IMR-90 (cell line): ENCODE measurements around the gene OR51B4.

Experiments used
- BHLHE40 ChIP-seq: fragments of 150-350 bp; IDR thresholded peaks from 2 replicates; pipeline ENCODE4 v1.6.1; 2016; ENCODE audit warnings: mild to moderate bottlenecking, low read depth, low read length
- CEBPB ChIP-seq: IDR thresholded peaks from 2 replicates; pipeline ENCODE4 v1.6.1; 2012; ENCODE audit warnings: low read depth, low read length, improper control_type of control experiment
- CTCF ChIP-seq: conservative IDR thresholded peaks from 2 replicates; pipeline ENCODE4 v1.5.1; 2012; ENCODE audit warnings: mild to moderate bottlenecking, low read depth, low read length, improper control_type of control experiment
- ELK1 ChIP-seq: fragments of 150-350 bp; IDR thresholded peaks from 2 replicates; pipeline ENCODE4 v1.6.1; 2016; ENCODE audit warnings: low read depth, mild to moderate bottlenecking, low read length, moderate library complexity, borderline replicate concordance
- FOS ChIP-seq: fragments of 150-350 bp; IDR thresholded peaks from 2 replicates; pipeline ENCODE4 v1.6.1; 2016; ENCODE audit warnings: low read depth, low read length
- MAFK ChIP-seq: IDR thresholded peaks from 2 replicates; pipeline ENCODE4 v1.6.1; 2012; ENCODE audit warnings: low read depth, low read length, improper control_type of control experiment
- NFE2L2 ChIP-seq: fragments of 150-350 bp; IDR thresholded peaks from 2 replicates; pipeline ENCODE4 v1.6.1; 2016; ENCODE audit warnings: low read depth, mild to moderate bottlenecking, low read length
- POLR2A ChIP-seq: IDR thresholded peaks from 2 replicates; pipeline ENCODE4 v1.6.1; 2012; ENCODE audit warnings: mild to moderate bottlenecking, low read depth, low read length
- RAD21 ChIP-seq: IDR thresholded peaks from 2 replicates; pipeline ENCODE4 v1.6.1; 2012; ENCODE audit warnings: low read length, improper control_type of control experiment
- RCOR1 ChIP-seq: IDR thresholded peaks from 2 replicates; pipeline ENCODE4 v1.6.1; 2012; ENCODE audit warnings: mild to moderate bottlenecking, low read length, improper control_type of control experiment; ENCODE audit not compliant: insufficient replicate concordance
- RFX5 ChIP-seq: IDR thresholded peaks from 2 replicates; pipeline ENCODE4 v1.8.0; 2012; ENCODE audit warnings: low read depth, mild to moderate bottlenecking, low read length, moderate library complexity
- SMC3 ChIP-seq: fragments of 150-350 bp; IDR thresholded peaks from 2 replicates; pipeline ENCODE4 v1.6.1; 2016; ENCODE audit warnings: low read depth, mild to moderate bottlenecking, antibody characterized with exemption, low read length, moderate library complexity
- USF2 ChIP-seq: fragments of 150-350 bp; IDR thresholded peaks from 2 replicates; pipeline ENCODE4 v1.6.1; 2017; ENCODE audit warnings: mild to moderate bottlenecking, antibody characterized with exemption, low read length, low read depth

GRCh38 chr11:5282628-5283027, 19.1 kb downstream of the OR51B4 start:
- TF ChIP-seq POLR2A (no peak), RCOR1 (no peak), RFX5 (no peak), CTCF (no peak), ELK1 (no peak), NFE2L2 (no peak), SMC3 (no peak), MAFK (no peak), FOS (no peak), CEBPB (no peak), USF2 (no peak), BHLHE40 (no peak), RAD21 (no peak)
